HCT116 (cell line): ENCODE data around the gene C6orf62. TPM values are rescaled to one million over a fixed set of nuclear protein-coding genes. Genes with fewer than 3 reads are reported as not detected.

Source experiments
- ATAC-seq: fragments of 200-7000 bp; cut with Tn5 transposase; 2 replicates; pipeline ENCODE4 v1.9.1; 2020; ENCODE audit warnings: mild to moderate bottlenecking, moderate library complexity
- BruUV-seq: library from RNA; stranded (reverse); fragments of 400-500 nt; replicated peaks from 2 replicates; lab custom pipeline; 2021; lab: Mats Ljungman, UMichigan
- CTCF ChIA-PET: fragments of 300-600 bp; sonication (Branson Sonifier 250); formaldehyde crosslinking; loops from one replicate; lab custom pipeline; 2021; ENCODE audit warnings: antibody characterized with exemption; lab: Charles Lee
- POLR2A ChIA-PET: fragments of 300-600, 350-600 bp; sonication (Branson Sonifier 250); formaldehyde crosslinking; loops from one replicate; lab custom pipeline; 2021; ENCODE audit warnings: antibody characterized with exemption; lab: Charles Lee
- RAD21 ChIA-PET, 2 experiments: fragments of 300-600 bp; sonication (Branson Sonifier 250); formaldehyde crosslinking; loops; one replicate each; lab custom pipeline; 2023; ENCODE audit warnings: low total read pairs in 2 of 2; ENCODE audit not compliant: uncharacterized antibody in 2 of 2, unreplicated experiment in 2 of 2, low non-redundant PET in 1 of 2; lab: Charles Lee
- DNase-seq: peaks from one replicate; pipeline ENCODE4 v3.0.0-alpha.2; 2010; ENCODE audit warnings: low read depth, low spot score
- H2AFZ ChIP-seq: fragments of 200-600 bp; shearing (Covaris generic), sonication (generic); 2 replicates; pipeline ENCODE4 v1.6.1; 2017; ENCODE audit warnings: low read depth, mixed run types, mixed read lengths, antibody characterized with exemption, low read length; ENCODE audit not compliant: poor library complexity, severe bottlenecking
- H3K27ac ChIP-seq: 2 replicates; pipeline ENCODE4 v1.5.1; 2012; ENCODE audit warnings: low read depth, low read length
- H3K27me3 ChIP-seq: fragments of 200-600 bp; sonication (generic); 2 replicates; pipeline ENCODE4 v1.6.1; 2016; ENCODE audit warnings: mixed run types, low read length, mixed read lengths; ENCODE audit not compliant: insufficient read depth
- H3K36me3 ChIP-seq, 2 experiments: fragments of 200-500 bp in 1 of 2; fragments of 200-600 bp in 1 of 2; sonication (Bioruptor generic) in 1 of 2; sonication (generic) in 1 of 2; 2 replicates each; pipeline versions ENCODE4 v1.5.1 to v1.6.1; 2014 to 2016; ENCODE audit warnings: low read length in 2 of 2, inconsistent platforms in 1 of 2, mixed read lengths in 1 of 2, mixed run types in 1 of 2; ENCODE audit not compliant: insufficient read depth in 2 of 2, control insufficient read depth in 1 of 2
- H3K4me1 ChIP-seq, 2 experiments: fragments of 200-600 bp in 1 of 2; sonication (generic) in 1 of 2; 2 replicates each; pipeline versions ENCODE4 v1.5.1 to v1.6.1; 2012 to 2017; ENCODE audit warnings: low read length in 2 of 2, inconsistent platforms in 1 of 2, mild to moderate bottlenecking in 1 of 2, mixed read lengths in 1 of 2, mixed run types in 1 of 2, moderate library complexity in 1 of 2; ENCODE audit not compliant: insufficient read depth in 2 of 2, control insufficient read depth in 1 of 2
- H3K4me2 ChIP-seq: fragments of 200-600 bp; sonication (generic); 2 replicates; pipeline ENCODE4 v1.6.1; 2017; ENCODE audit warnings: mixed run types, low read length, mixed read lengths
- H3K4me3 ChIP-seq, 2 experiments: fragments of 200-600 bp in 1 of 2; sonication (generic) in 1 of 2; replicated peaks in 1 of 2; 2 replicates each; pipeline ENCODE4 v1.5.1; 2011 to 2016; ENCODE audit warnings: low read length in 2 of 2, control low read depth in 1 of 2, low read depth in 1 of 2, mild to moderate bottlenecking in 1 of 2, mixed read lengths in 1 of 2, mixed run types in 1 of 2
- H3K79me2 ChIP-seq: fragments of 200-600 bp; sonication (generic); 2 replicates; pipeline ENCODE4 v1.6.1; 2017; ENCODE audit warnings: mild to moderate bottlenecking, mixed run types, low read length, moderate library complexity, mixed read lengths; ENCODE audit not compliant: insufficient read depth
- H3K9ac ChIP-seq: fragments of 200-600 bp; sonication (generic); 2 replicates; pipeline ENCODE4 v1.6.1; 2016; ENCODE audit warnings: low read length, mixed read lengths
- H3K9me2 ChIP-seq: fragments of 200-600 bp; sonication (generic), shearing (Covaris generic); 2 replicates; pipeline ENCODE4 v1.6.1; 2017; ENCODE audit warnings: mixed run types, mild to moderate bottlenecking, moderate library complexity; ENCODE audit not compliant: insufficient read depth
- H3K9me3 ChIP-seq, 2 experiments: fragments of 200-500 bp in 1 of 2; fragments of 200-600 bp in 1 of 2; sonication (Bioruptor generic) in 1 of 2; sonication (generic) in 1 of 2; 2 replicates each; pipeline ENCODE4 v1.6.1; 2014 to 2017; ENCODE audit warnings: low read length in 2 of 2, mixed read lengths in 2 of 2, inconsistent platforms in 1 of 2, low read depth in 1 of 2, mild to moderate bottlenecking in 1 of 2, mixed run types in 1 of 2, moderate library complexity in 1 of 2; ENCODE audit not compliant: control insufficient read depth in 1 of 2, insufficient read depth in 1 of 2
- H4K20me1 ChIP-seq: fragments of 200-600 bp; sonication (generic), shearing (Covaris generic); 2 replicates; pipeline ENCODE4 v1.6.1; 2017; ENCODE audit warnings: mixed run types, mild to moderate bottlenecking, moderate library complexity; ENCODE audit not compliant: insufficient read depth
- ATF3 ChIP-seq: IDR thresholded peaks from 2 replicates; pipeline ENCODE4 v1.6.1; 2012
- CBX3 ChIP-seq: IDR thresholded peaks from 2 replicates; pipeline ENCODE4 v1.6.1; 2012; ENCODE audit warnings: low read depth
- CEBPB ChIP-seq: IDR thresholded peaks from 2 replicates; pipeline ENCODE4 v1.6.1; 2012; ENCODE audit warnings: low read depth
- EGR1 ChIP-seq: IDR thresholded peaks from 2 replicates; pipeline ENCODE4 v1.6.1; 2012; ENCODE audit warnings: low read depth
- ELF1 ChIP-seq: IDR thresholded peaks from 2 replicates; pipeline ENCODE4 v1.6.1; 2012; ENCODE audit warnings: low read depth, borderline replicate concordance
- EZH2phosphoT487 ChIP-seq: fragments of 200-600 bp; IDR thresholded peaks from 2 replicates; pipeline ENCODE4 v1.6.1; 2018; ENCODE audit warnings: antibody characterized with exemption, borderline replicate concordance
- JUND ChIP-seq: IDR thresholded peaks from 2 replicates; pipeline ENCODE4 v1.6.1; 2012
- POLR2AphosphoS5 ChIP-seq: IDR thresholded peaks from 2 replicates; pipeline ENCODE4 v1.6.1; 2011; ENCODE audit warnings: mild to moderate bottlenecking, low read depth, low read length, moderate library complexity
- RAD21 ChIP-seq: IDR thresholded peaks from 2 replicates; pipeline ENCODE4 v1.6.1; 2012; ENCODE audit warnings: low read depth, mild to moderate bottlenecking
- SIN3A ChIP-seq: IDR thresholded peaks from 2 replicates; pipeline ENCODE4 v1.6.1; 2012; ENCODE audit warnings: low read depth
- SRF ChIP-seq: IDR thresholded peaks from 2 replicates; pipeline ENCODE4 v1.6.1; 2012; ENCODE audit warnings: low read depth
- ZNF274 ChIP-seq: fragments of 200-500 bp; sonication (Bioruptor generic); IDR thresholded peaks from 2 replicates; pipeline ENCODE4 v1.6.1; 2014; ENCODE audit warnings: mild to moderate bottlenecking, low read depth, low read length, inconsistent platforms
- intact Hi-C: fragments of 100-400 bp; cut with micrococcal nuclease; formaldehyde crosslinking; loops from 2 replicates; pipeline ENCODE4 v1.10.0; 2022
- total RNA-seq: library from RNA; stranded (reverse); gene quantifications from one replicate; pipeline ENCODE4 v1.2.1, GENCODE V29; 2021; ENCODE audit not compliant: unreplicated experiment
- TF ChIP-seq, protein P1 (sequence below): IDR thresholded peaks from 2 replicates; pipeline ENCODE4 v1.6.1; 2012
- TF ChIP-seq, protein P2 (sequence below): IDR thresholded peaks from 2 replicates; pipeline ENCODE4 v1.6.1; 2011; ENCODE audit warnings: mild to moderate bottlenecking, low read length, moderate library complexity; ENCODE audit not compliant: insufficient replicate concordance; ENCODE audit errors: extremely low read depth
- TF ChIP-seq, protein P3 (sequence below), 3 experiments: fragments of 200-600 bp in 1 of 3; sonication (generic) in 1 of 3; IDR thresholded peaks in 2 of 3; conservative IDR thresholded peaks in 1 of 3; 2 replicates each; pipeline ENCODE4 v1.5.1; 2012 to 2017; ENCODE audit warnings: low read depth in 2 of 3, low read length in 2 of 3, antibody characterized with exemption in 1 of 3, borderline replicate concordance in 1 of 3, control low read depth in 1 of 3, mild to moderate bottlenecking in 1 of 3, mixed read lengths in 1 of 3, mixed run types in 1 of 3, moderate library complexity in 1 of 3; ENCODE audit not compliant: insufficient read depth in 1 of 3

Gene C6orf62
- total RNA-seq, 1 experiment from 2014 or later = 103 TPM

DNA sequence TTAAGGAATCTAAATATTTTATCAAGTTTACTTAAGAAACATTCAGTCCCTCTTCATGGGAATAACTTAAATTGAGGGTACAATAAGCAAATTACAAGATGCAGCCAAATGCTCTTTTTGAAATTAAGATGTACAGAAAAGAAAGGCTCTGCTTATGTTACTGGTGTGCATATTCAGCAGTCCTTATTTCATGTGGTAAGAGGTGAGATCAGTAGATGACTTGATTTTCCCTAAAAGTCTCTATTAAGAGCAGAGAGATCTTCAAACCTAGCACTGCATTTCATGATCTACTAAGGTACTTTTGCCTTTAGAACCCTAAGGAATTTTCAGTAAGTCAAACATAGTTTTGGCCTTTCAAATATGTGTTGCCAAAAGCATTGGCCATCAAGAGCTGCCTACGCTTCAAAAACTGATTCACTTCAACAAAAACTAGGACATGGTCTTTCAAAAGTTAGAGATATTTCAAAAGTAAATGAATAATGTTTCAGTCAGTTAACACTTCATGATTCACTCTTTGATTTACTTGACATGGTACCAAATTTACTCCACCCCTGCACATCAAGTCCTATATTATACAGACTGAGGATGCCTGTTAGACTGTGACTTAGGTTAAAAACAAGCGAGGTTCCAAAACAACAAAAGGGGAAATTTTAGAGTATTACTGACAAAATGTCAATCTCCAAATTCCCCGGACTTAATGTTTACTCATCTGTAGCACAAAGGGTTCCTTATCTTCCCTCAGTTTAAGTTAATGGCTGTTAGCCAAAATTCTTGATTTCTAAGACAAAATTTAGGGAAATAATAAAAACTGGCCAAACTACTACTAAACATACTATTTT, 19.2 kb downstream of the C6orf62 start:
- ATAC-seq = no peak
- H3K4me2 ChIP-seq = no peak overlapping the region
- intact Hi-C loops = loop anchor here (5.0 to 10.0 kb wide), 2 partner anchors 63 to 315 kb away; no protein-coding TSS in a partner anchor
- no peak overlapping the region for H2AFZ ChIP-seq
- peaks cover 5 to 8% of the 10 kb centered on the region in 2 experiments; a peak in 2 of 4 replicates for H3K36me3 ChIP-seq
- H3K27me3 ChIP-seq = no peaks in the 10 kb centered on the region
- H3K4me3 ChIP-seq = no peak overlapping the region
- no peaks in the 10 kb centered on the region for H3K9me2 ChIP-seq
- TF ChIP-seq CEBPB (no peak), RAD21 (no peak), SRF (no peak), CBX3 (no peak), SIN3A (no peak), EGR1 (no peak)
- TF ChIP-seq, protein P1, sequence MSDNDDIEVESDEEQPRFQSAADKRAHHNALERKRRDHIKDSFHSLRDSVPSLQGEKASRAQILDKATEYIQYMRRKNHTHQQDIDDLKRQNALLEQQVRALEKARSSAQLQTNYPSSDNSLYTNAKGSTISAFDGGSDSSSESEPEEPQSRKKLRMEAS = no peak
- ChIA-PET POLR2A (no interaction called here), RAD21 (no interaction called here), CTCF (interaction anchor here (1.9 kb wide), 1 partner anchor 119 kb away, joined by 4 read pairs; no protein-coding TSS in a partner anchor)
- H3K9me3 ChIP-seq = no peaks in the 10 kb centered on the region
- BruUV-seq = no TSS peak
- no peak overlapping the region for H3K27ac ChIP-seq
- H4K20me1 ChIP-seq = 0 out of 2 replicates have a peak, but pooled peaks cover 2% of the 10 kb centered on the region
- H3K79me2 ChIP-seq = no peaks in the 10 kb centered on the region
- DNase-seq = no peak
- no peak overlapping the region for H3K9ac ChIP-seq
- H3K4me1 ChIP-seq = no peaks in the 10 kb centered on the region

DNA sequence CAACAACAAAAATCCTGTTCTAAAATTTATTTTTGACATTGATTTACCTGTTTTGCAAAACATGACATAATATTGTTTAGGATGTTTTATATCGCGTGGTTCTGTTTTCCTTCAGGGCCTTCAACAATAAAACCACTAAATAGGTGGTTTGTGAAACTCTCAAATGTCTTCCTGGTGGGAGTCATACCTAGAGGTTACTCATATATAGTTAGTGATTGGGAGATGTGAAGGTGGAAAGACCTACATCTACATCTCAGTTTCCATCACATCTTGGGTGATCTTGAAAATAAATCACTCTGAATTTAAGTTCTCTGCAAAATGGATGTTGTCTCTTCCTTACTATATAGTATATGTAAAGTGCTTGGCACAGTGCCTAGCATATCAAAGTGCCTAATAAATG, 22.9 kb downstream of the C6orf62 start:
- no peaks in the 10 kb centered on the region for H4K20me1 ChIP-seq
- RAD21 ChIA-PET = interaction anchor here in 1 of 2 experiments (1.3 kb wide), 1 partner anchor 115 kb away, joined by 3 read pairs; no protein-coding TSS in a partner anchor
- H2AFZ ChIP-seq = no peak overlapping the region
- no peak for DNase-seq
- CTCF ChIA-PET = no interaction called here
- H3K9ac ChIP-seq = no peak overlapping the region
- intact Hi-C loops = no loop called here
- BruUV-seq = no TSS peak
- H3K79me2 ChIP-seq = no peaks in the 10 kb centered on the region
- H3K9me3 ChIP-seq = no peaks in the 10 kb centered on the region
- POLR2A ChIA-PET = no interaction called here
- no peak for ATAC-seq
- H3K27me3 ChIP-seq = no peaks in the 10 kb centered on the region
- no peak overlapping the region for H3K4me2 ChIP-seq
- H3K4me3 ChIP-seq = no peak overlapping the region
- no peak overlapping the region for H3K27ac ChIP-seq
- no peaks in the 10 kb centered on the region for H3K4me1 ChIP-seq
- no peaks in the 10 kb centered on the region; a peak in 1 of 4 replicates for H3K36me3 ChIP-seq
- H3K9me2 ChIP-seq = no peaks in the 10 kb centered on the region
- TF ChIP-seq JUND (no peak), ELF1 (no peak), POLR2AphosphoS5 (no peak), ZNF274 (no peak), EZH2phosphoT487 (no peak), CEBPB (no peak), ATF3 (no peak)
- TF ChIP-seq, protein P2, sequence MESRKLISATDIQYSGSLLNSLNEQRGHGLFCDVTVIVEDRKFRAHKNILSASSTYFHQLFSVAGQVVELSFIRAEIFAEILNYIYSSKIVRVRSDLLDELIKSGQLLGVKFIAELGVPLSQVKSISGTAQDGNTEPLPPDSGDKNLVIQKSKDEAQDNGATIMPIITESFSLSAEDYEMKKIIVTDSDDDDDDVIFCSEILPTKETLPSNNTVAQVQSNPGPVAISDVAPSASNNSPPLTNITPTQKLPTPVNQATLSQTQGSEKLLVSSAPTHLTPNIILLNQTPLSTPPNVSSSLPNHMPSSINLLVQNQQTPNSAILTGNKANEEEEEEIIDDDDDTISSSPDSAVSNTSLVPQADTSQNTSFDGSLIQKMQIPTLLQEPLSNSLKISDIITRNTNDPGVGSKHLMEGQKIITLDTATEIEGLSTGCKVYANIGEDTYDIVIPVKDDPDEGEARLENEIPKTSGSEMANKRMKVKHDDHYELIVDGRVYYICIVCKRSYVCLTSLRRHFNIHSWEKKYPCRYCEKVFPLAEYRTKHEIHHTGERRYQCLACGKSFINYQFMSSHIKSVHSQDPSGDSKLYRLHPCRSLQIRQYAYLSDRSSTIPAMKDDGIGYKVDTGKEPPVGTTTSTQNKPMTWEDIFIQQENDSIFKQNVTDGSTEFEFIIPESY = no peak
- TF ChIP-seq, protein P3, sequence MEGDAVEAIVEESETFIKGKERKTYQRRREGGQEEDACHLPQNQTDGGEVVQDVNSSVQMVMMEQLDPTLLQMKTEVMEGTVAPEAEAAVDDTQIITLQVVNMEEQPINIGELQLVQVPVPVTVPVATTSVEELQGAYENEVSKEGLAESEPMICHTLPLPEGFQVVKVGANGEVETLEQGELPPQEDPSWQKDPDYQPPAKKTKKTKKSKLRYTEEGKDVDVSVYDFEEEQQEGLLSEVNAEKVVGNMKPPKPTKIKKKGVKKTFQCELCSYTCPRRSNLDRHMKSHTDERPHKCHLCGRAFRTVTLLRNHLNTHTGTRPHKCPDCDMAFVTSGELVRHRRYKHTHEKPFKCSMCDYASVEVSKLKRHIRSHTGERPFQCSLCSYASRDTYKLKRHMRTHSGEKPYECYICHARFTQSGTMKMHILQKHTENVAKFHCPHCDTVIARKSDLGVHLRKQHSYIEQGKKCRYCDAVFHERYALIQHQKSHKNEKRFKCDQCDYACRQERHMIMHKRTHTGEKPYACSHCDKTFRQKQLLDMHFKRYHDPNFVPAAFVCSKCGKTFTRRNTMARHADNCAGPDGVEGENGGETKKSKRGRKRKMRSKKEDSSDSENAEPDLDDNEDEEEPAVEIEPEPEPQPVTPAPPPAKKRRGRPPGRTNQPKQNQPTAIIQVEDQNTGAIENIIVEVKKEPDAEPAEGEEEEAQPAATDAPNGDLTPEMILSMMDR (IDR thresholded peaks at IDR 0.05 in 2 of 3, conservative IDR thresholded peaks at IDR 0.05 in 1 of 3; ENCODE audit: borderline replicate concordance in 1 of 3, insufficient read depth in 1 of 3, low read depth in 2 of 3, low read length in 2 of 3) = no peak
- TF ChIP-seq, protein P1 = no peak
